MG63 (cell line): ENCODE results near the gene DLX1. TPM values are rescaled to one million over a fixed set of nuclear protein-coding genes. Genes with fewer than 3 reads are reported as not detected.

Source experiments
- DNase-seq: peaks from one replicate; pipeline ENCODE4 v3.0.0-alpha.2; 2020
- H3K27me3 ChIP-seq: fragments of 250-450 bp; sonication (Bioruptor Pico); 2 replicates; pipeline ENCODE4 v1.5.1; 2020; ENCODE audit warnings: mild to moderate bottlenecking, moderate library complexity
- H3K36me3 ChIP-seq: fragments of 250-450 bp; sonication (Bioruptor Pico); 2 replicates; pipeline ENCODE4 v1.5.1; 2020; ENCODE audit warnings: mild to moderate bottlenecking, moderate library complexity
- H3K4me3 ChIP-seq: fragments of 250-450 bp; sonication (Bioruptor Pico); 2 replicates; pipeline ENCODE4 v1.5.1; 2020; ENCODE audit warnings: mild to moderate bottlenecking, moderate library complexity
- H3K9me3 ChIP-seq: fragments of 250-450 bp; sonication (Bioruptor Pico); 2 replicates; pipeline ENCODE4 v1.5.1; 2020; ENCODE audit warnings: mild to moderate bottlenecking, moderate library complexity
- total RNA-seq: library from RNA; depleted of rRNA; stranded (reverse); fragments of >200 nt; shearing (Covaris generic); gene quantifications from 2 replicates; pipeline ENCODE4 v1.2.3, GENCODE V29; 2014; ENCODE audit warnings: low replicate concordance

The DLX1 gene
- total RNA-seq, 1 experiment from 2014 or later: 5.7 TPM

DNA sequence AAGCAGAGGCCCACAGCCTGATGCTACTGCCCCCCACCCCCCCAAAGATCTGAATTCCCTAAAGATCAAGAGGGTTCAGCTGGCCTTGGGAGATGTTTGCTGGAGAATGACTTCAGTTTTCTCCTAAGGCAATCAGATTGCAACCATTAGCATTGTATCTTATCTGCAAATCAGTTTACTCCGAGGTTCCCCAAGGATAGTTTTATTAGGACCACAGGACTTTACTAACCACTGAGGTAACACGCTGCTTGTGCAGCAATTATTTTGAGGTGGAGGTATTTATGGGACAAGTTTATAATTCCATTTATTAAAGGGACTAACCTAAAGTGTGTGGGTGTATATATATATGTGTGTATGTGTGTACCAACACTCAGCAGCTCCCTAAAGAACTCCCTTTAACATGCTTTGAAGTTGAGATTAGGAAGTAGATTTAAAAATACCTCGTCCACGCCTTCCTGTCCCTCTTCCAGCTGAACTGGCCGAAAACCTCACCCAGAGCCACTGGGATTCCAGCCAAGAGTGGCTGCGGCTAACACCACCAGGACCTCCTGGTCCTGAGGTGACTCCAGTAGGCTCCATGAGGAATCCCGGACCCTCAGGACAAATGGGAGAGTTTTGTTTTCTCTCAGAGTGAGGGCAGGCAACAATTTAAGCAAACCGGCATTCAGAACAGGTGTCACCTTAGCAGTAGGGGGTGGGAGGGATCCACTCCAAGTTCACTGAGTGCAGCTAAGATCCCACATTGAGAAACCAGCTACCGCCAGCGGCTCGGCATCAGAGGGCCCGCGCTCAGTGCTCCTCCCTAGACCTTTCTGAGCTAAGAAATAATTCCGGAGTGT is 3.0 kb upstream of the DLX1 start:
- DNase-seq: peak; percentile 50
- Histone ChIP-seq H3K9me3 (no peaks in the 10 kb centered on the region), H3K27me3 (no peaks in the 10 kb centered on the region), H3K4me3 (peak overlapping the region; percentile 72), H3K36me3 (peaks cover 9% of the 10 kb centered on the region)

DNA sequence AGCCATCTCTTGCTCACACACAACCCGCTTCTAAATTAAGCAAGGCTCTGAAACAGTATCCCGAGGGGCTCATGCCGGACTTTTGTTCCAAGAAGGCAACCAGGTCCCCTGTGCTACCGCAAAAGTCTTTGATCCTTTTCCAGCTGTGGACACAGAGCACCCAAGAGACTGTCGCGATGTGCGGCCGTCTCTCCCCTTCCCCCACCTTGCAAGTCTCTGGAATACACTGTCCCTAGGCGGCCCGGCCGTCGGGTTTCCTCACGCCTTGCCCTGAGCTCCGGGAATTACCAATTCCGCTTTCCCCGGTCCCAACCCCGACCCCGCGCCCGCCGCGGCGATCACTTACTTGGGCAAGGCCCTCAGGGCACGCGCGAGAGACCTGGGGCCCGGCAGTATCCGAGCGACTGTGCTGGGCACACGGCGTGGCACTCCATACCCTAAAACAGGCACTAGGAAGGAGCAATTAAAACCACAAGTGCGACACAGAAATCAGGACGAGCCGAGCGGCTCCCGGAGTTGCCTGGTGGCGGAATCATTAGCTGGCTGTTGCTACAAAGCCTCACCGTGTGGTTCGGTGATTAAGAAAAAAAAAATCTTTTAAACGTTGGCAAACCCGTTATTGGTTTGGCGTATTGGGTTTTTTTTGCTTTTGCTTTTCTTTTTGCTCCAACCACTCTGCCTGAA is 2.2 kb upstream of the DLX1 start:
- peak; percentile 51 for DNase-seq
- H3K36me3 ChIP-seq: peaks cover 17% of the 10 kb centered on the region
- peak overlapping the region; percentile 72 for H3K4me3 ChIP-seq
- H3K9me3 ChIP-seq: no peaks in the 10 kb centered on the region
- no peaks in the 10 kb centered on the region for H3K27me3 ChIP-seq

DNA sequence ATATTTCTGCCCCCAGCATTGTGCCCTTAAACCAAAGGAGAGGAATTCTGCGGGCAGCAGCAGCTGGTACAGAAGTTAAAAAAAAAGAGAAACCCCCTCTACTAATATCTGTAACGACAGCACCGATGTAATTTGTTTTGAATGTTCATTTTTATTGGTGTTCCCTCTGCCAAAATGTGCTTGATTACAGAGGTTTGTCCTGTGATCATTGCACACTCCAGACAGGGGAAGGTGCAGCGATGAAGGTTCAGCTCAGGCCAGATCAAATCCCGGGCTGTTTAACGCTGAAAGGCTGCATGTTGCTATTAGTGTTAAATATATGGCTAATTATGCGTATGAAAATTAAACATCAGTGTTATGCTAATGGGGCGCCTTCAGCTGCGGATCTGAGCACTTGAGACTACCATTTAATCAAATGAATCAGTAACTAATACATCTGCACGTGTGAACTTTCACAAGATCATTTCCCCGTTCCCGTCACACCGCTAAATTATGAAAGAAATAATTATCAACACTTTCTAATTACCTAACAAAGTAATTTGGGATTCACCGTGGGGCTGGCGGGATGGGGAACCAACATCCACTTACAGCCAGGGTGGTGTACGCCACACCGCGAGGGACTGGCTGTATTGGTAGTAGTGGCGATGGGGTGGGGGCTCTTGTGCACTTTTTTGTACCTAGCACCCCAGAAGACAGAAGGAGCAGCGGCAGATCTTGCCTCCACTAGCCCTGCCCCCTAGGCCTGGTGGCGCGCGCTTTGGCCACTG is 1.5 kb upstream of the DLX1 start:
- Histone ChIP-seq H3K27me3 (no peaks in the 10 kb centered on the region), H3K9me3 (no peaks in the 10 kb centered on the region), H3K36me3 (peaks cover 18% of the 10 kb centered on the region), H3K4me3 (peak overlapping the region; percentile 72)
- DNase-seq: peak; percentile 61

DNA sequence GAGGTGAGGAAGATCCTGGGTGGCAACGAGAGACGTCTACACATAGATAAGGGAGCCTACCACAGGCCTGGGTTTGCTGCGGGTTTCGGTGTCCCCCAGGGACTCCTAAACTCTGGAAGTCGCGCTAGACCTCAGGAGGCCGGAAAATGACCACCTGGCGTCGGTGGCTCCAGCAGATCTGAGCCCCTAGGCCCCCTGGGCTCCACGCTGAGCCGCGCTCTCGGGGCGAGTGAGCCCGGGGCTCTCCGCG is 987 bp upstream of the DLX1 start:
- Histone ChIP-seq H3K9me3 (no peaks in the 10 kb centered on the region), H3K36me3 (peaks cover 18% of the 10 kb centered on the region), H3K27me3 (no peaks in the 10 kb centered on the region), H3K4me3 (peak overlapping the region; percentile 72)
- DNase-seq: no peak

DNA sequence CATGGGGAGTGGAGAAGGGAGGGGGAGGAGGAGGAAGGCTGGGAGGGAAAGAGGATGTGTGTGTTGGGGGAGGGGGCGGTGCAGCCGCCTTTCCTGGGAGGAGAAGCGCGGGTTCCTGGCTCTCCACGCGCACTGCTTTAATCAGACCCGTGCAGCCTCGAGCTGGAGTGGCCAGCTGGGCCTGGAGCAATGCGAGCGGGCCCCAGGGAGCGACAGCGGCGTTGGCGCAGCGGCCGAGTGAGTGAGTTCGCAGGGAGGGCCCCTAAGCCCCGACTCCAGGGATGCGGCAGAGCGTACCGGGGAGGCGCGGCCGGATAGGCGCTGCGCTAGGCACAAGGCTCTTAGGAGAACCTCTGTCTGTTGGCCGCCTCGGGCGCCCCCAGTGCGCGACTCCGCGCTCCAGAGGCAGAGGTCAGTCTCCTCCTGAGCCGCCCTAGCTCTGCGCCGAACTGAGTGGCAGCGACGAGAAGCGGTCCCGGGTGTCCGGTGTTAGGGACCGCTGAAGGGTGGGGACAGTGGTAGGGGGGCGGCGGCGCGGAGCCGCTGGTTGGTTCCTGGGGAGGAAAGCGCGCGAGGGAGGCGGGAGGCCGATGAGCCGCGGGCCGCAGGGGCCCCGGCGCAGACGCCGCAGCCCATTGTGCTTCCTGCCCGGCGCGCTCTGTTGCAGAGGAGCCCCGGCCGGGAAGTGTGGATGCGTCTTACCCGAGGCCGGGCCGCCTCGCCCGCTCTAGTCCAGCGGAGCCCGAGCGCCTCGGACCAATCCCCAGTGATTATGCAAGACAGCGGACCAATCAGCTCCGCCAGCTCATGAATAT is 455 bp upstream of the DLX1 start:
- peak; percentile 96 for DNase-seq
- H3K27me3 ChIP-seq: no peaks in the 10 kb centered on the region
- no peaks in the 10 kb centered on the region for H3K9me3 ChIP-seq
- peaks cover 18% of the 10 kb centered on the region for H3K36me3 ChIP-seq
- H3K4me3 ChIP-seq: peak overlapping the region; percentile 72

DNA sequence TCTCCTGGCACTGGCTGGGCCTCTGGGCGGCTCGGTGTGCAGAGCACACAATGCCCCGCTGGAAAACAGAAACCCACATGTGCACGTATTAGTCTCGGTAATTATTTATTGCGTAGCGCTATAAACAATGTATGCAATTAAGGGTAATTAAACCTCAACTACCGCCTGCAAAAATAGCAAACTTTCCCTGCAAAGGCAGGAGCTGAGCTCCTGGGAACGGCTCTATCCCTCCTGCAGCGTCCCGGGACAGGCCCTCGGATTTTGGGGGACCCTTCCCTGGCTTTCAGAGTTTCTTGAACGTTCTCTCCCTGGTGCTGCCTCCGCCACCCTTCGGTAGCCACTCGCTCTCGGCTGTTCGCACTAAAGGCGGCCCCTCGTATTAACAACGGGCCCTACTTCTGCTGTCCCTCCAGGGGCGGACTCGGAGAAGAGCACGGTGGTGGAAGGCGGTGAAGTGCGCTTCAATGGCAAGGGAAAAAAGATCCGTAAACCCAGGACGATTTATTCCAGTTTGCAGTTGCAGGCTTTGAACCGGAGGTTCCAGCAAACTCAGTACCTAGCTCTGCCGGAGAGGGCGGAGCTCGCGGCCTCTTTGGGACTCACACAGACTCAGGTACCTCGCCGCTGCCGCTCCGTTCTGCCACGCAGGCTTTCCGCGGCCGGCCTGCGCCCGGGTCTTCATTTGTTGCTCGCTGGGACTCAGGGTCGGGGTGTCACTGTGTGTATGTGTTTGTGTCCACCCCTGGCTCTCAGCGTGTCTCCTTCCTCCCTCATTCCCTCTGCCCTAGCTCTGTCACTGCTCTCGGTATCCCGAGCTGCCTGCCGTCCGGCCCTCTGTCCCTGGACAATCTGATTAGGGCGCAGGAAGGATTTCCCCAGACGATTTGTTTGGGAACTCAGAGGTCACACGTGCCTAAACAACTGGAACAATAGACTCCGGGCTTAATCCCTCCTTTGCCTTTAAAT is 1.2 kb downstream of the DLX1 start:
- DNase-seq: no peak
- H3K4me3 ChIP-seq: peak overlapping the region; percentile 72

DNA sequence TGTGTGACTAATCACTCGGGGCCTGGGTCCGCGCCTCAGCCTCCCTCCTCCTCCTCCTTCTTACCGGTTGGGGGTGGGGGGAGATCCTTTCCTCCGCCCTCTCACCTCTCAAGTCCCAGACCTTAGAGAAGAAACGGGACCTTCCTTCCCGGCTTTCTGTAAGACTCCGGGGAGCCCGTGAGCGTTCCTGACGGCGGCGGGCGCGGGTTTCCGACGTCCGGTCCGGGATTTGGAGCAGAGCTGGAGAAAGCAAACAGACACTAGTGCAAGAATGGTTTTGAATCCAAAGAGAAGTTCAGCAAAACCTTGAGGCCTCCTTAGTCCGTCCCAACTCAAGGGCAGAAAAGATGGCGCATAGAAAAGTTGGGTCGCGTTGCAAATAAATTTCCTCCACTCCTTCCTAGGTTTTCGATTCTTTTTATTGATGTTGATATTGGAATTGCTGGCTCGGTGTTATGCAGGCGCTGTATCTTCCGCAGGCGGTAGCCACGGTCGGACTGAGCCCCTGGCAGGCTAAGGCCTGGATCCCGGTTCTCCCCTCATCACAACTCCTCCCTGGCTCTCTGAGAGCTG is 2.0 kb downstream of the DLX1 start:
- Histone ChIP-seq H3K4me3 (no peak overlapping the region), H3K9me3 (no peaks in the 10 kb centered on the region), H3K36me3 (peaks cover 18% of the 10 kb centered on the region), H3K27me3 (no peaks in the 10 kb centered on the region)
- DNase-seq: no peak

More for the DNA sequence above, 1.2 kb downstream of the DLX1 start:
- Histone ChIP-seq H3K9me3 (no peaks in the 10 kb centered on the region), H3K36me3 (peaks cover 18% of the 10 kb centered on the region), H3K27me3 (no peaks in the 10 kb centered on the region)

DNA sequence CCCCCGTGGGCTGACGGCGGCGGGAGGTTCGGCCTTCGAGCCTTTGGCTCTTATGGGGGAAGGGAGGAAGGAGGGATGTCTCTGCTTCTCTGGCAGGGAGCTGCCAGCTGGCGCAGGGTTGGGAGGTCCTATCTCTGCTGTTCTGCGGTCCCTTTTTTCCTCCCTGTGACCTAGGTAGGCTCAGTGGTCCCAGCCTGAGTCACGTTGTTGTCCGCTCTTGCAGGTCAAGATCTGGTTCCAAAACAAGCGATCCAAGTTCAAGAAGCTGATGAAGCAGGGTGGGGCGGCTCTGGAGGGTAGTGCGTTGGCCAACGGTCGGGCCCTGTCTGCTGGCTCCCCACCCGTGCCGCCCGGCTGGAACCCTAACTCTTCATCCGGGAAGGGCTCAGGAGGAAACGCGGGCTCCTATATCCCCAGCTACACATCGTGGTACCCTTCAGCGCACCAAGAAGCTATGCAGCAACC is 2.5 kb downstream of the DLX1 start:
- no peaks in the 10 kb centered on the region for H3K27me3 ChIP-seq
- peaks cover 18% of the 10 kb centered on the region for H3K36me3 ChIP-seq
- no peaks in the 10 kb centered on the region for H3K9me3 ChIP-seq
- DNase-seq: no peak
- H3K4me3 ChIP-seq: no peak overlapping the region

DNA sequence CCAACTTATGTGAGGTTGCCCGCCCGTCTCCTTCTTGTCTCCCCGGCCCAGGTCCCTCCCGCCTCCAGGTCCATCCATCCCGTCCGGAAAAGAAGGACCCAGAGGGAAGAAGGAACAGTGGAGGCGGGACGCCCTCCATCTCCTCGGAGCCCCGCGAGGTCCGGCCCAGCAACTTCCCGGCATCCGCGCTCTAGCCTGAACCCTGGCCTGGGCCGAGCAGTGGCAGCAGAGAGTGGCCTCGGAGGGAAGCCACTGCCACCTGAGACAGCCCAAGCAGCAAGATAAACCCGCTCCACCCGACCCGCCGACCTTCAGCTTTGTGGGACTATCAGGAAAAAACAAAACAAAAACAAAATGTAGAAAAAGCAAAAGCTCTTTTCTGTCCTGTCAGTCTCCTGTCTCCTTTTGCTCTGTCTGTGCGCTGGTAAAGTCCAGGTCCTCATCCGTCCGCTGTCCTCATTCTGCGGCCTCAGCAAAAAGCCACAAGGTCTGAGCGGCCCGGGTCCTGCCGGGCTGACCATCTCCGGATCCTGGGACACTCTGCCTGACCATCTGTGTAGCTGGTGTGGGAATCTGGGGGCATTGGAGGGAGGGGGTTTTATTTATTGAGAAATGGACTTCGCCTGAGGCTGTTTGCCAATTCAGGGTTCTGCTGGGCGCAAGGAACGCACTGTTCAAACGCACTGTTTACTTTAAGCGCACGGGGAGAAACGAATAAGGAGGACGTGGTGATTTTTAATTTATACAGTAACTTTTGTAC is 3.1 kb downstream of the DLX1 start:
- Histone ChIP-seq H3K4me3 (no peak overlapping the region), H3K36me3 (peaks cover 18% of the 10 kb centered on the region), H3K9me3 (no peaks in the 10 kb centered on the region), H3K27me3 (no peaks in the 10 kb centered on the region)
- no peak for DNase-seq

DNA sequence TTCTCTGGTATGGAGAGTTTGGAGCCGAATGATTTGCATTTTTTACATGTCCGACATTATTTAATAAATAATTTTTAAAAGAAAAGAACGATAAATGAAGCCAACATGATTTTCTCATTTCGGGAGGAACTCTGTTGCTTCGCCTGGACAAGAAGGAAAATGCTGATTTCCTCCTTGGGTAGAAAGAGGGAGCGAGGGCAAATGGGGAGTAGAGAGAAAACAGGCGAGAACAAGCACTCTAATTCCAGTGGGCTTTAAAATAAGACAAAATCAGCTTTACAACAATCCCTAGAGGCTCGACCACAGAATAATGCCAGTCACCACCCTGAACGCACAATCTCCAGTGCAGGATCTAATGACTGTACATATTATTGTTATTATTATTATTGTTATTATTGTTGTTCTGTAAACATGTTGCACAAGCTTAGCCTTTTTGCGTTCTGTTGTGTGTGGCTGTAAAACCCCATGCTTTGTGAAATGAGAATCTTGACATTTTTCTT is 3.7 kb downstream of the DLX1 start:
- peaks cover 18% of the 10 kb centered on the region for H3K36me3 ChIP-seq
- DNase-seq: no peak
- no peaks in the 10 kb centered on the region for H3K9me3 ChIP-seq
- no peaks in the 10 kb centered on the region for H3K27me3 ChIP-seq
- no peak overlapping the region for H3K4me3 ChIP-seq

DNA sequence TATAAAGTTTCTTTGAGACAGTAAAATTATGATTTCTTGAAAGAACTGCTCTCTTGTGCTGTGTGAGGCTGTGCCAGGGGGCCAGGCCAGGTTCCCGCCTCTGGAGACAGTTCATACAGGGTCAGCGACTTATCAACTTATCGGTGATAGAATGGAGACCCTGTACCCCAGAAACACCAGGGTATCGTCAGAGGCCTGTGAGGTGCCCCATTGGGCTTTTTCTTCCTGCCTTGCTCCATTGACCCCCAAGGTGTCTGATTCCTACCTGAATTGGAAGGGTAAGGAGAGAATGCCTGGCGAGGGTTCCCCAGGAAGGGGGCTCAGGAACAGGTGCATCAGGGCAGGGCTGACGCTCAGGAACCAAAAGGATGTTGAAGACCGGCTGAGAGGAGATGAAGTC is 4.3 kb downstream of the DLX1 start:
- no peak for DNase-seq
- Histone ChIP-seq H3K36me3 (peaks cover 18% of the 10 kb centered on the region), H3K9me3 (no peaks in the 10 kb centered on the region), H3K4me3 (no peak overlapping the region), H3K27me3 (no peaks in the 10 kb centered on the region)

DNA sequence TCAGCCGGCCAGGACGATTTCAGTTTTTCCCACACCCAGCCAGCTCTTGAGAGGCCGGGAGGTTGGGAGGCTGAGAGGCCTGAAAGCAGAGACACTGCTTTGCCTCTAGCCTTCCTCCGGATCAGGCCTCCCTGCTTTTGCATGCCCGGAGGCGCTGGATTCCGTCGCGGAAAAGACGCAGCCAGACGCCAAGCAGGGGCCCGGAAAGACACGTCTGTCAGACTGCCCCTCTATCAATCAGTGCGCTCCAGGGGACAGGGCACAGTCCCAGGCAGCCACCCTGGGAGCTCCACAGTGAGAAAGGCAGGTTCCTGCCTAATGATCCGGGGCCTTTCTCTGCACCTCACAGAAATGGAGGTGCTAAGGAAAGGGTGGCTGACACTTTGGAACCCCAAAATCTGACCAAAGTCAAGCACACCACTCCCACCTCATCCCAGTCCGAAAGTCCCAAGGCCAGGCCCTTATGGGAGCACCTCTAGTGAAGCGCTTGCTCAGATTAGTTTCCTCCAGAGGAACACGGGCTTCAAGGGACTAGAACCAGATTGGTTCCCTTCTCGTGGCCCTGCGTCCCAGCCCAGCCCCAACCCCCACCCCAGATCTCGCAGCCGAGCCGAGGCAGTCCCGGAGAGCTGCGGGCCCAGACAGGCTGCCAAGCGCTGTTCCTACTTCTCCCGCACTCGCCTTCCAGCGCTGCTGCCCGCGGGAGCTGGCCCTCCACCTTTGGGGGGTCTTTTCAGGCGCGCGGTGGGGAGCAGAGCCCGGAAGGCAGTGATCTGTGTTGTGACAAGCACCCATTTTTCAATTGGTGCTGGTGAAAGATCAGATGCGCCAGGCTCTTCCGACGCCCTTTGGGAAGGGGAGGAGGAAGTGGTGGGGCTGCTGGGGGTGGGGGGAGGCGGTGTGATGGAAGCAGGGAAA is 5.0 kb downstream of the DLX1 start:
- no peaks in the 10 kb centered on the region for H3K27me3 ChIP-seq

DNA sequence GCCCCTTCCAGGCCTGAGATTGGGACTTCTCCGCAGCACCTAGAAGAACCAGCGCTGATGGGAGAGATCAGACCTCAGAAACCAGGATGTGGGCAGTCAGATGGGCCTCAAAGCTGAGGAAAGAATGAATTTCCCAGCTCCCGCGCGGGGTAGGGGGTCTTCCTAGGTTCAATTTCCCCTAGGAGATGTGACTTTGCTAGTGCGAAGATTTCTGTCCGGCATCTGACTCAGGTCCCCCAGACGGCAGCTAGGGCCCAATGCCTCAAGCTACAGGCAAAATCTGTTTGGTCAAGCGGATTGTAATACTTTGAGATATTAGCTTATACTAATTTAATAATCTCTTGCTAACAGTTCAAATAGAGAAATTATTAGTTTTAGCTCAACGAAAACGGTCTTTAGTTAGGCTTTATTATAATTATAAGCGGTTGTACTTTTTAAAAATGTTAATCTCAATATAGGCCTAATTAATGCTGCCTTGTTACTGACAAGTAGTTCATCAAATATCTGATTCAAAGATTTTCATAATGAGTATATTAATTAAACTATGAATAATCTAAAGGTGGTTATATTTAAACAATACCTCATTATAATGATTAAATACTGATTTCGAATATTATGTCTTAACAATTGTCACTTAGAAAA is 5.8 kb downstream of the DLX1 start:
- no peak for DNase-seq
- peaks cover 18% of the 10 kb centered on the region for H3K36me3 ChIP-seq
- H3K9me3 ChIP-seq: no peaks in the 10 kb centered on the region
- H3K4me3 ChIP-seq: no peak overlapping the region
- no peaks in the 10 kb centered on the region for H3K27me3 ChIP-seq

More for the DNA sequence above, 5.0 kb downstream of the DLX1 start:
- H3K9me3 ChIP-seq: no peaks in the 10 kb centered on the region
- H3K4me3 ChIP-seq: no peak overlapping the region
- H3K36me3 ChIP-seq: peaks cover 18% of the 10 kb centered on the region
- DNase-seq: no peak
